ENCODE measurements around the gene LIX1L.

- TF ChIP-seq, protein P1, sequence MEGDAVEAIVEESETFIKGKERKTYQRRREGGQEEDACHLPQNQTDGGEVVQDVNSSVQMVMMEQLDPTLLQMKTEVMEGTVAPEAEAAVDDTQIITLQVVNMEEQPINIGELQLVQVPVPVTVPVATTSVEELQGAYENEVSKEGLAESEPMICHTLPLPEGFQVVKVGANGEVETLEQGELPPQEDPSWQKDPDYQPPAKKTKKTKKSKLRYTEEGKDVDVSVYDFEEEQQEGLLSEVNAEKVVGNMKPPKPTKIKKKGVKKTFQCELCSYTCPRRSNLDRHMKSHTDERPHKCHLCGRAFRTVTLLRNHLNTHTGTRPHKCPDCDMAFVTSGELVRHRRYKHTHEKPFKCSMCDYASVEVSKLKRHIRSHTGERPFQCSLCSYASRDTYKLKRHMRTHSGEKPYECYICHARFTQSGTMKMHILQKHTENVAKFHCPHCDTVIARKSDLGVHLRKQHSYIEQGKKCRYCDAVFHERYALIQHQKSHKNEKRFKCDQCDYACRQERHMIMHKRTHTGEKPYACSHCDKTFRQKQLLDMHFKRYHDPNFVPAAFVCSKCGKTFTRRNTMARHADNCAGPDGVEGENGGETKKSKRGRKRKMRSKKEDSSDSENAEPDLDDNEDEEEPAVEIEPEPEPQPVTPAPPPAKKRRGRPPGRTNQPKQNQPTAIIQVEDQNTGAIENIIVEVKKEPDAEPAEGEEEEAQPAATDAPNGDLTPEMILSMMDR (IDR thresholded peaks at IDR 0.05) = no peak
- no peak for TF ChIP-seq EZH2 (IDR thresholded peaks at IDR 0.05; ENCODE audit: borderline replicate concordance, insufficient read depth, low read depth, low read length, poor library complexity, severe bottlenecking)
Observed at GRCh38 chr1:145922266-145922665, 35.6 kb downstream of the LIX1L start.
